Raji (cell line): Measurements from ENCODE around the gene PLCL2.

Experiments
- POLR2A ChIP-seq: IDR thresholded peaks from 2 replicates; pipeline ENCODE4 v1.6.1; 2011; ENCODE audit warnings: low read depth, low read length, control low read depth; ENCODE audit not compliant: insufficient read depth

Gene PLCL2

DNA sequence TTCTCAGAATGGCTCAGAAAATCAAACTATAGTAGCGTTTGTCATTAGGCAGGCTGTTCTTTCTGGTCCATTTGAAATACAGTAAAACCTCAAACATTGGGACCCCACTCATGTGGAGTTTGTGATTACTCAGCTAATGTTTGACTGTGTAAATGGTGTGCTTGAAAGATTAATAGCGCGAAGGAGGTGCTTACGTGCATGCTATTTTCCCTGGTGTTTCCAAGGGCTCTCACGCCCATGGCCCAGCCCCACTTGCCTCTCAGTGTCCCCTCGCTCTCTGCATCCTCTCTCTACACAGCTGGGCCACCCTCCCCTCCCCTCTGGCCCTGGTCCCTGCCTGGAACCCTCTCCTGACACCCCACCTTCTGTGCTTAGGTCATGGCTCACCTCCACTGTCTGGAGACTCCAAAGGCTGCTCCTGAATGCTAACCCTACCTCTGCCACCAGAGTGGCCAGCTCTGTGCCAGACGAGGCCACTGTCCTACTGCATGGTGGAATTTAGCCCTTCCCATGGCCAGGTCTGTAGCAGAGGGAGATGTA lies 194.2 kb downstream of the PLCL2 start:
- no peak for TF ChIP-seq POLR2A

DNA sequence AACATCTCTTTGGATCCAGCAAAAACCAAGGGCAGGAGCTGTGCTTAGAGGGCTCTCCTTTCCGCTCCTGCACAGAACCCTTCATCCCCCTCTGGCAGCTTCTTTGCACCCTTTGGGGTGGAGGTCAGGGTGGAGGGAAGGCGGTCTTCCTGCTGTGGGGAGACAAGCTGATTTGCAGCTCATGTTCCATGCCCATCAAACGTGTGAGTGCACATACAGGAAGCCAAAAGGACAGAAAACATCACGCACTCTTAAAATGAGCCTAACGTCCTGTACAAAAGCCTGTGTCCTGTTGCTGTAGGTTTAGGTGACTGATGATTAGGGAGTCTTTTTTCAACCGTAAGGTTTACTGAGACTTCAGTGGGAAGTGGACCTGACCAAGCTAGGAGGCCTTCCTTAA lies 195.2 kb downstream of the PLCL2 start:
- TF ChIP-seq POLR2A, result no peak

DNA sequence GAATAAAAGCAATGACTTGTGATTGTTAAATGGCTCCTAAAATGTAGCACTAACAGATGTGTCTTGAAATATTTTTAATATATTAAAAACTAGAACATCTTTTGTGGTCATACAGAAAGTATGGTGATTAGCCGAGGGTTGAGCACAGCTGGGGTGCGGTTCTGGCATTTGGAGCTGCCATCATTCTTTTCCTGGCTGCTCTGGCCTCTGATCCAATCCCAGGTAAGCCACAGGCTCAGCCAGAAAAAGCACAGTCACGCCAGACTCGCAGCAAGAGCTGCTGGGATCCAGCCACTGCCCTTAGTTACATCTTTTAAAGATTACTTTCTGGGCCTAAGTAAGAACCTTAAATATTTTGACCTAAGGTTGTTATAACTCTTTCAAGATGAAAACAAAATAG lies 196.8 kb downstream of the PLCL2 start:
- TF ChIP-seq POLR2A, result no peak

DNA sequence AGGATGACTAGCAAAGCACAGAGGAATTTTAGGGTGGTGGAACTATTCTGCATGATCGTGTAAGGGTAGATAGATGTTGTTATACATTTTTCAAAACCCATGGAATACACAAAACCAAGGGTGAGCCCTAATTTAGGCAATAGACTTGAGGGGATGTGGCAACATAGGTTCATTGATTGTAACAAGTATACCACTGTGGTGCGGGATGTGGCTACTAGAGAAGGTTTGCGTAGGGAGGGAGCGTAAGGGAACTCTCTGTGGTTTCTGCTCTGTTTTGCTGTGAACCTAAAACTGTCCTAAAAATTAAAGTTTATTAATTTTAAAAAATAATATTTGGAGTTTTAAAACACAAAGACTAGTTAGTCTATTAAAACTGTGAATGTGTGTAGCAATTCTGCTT lies 202.8 kb downstream of the PLCL2 start:
- no peak for TF ChIP-seq POLR2A

DNA sequence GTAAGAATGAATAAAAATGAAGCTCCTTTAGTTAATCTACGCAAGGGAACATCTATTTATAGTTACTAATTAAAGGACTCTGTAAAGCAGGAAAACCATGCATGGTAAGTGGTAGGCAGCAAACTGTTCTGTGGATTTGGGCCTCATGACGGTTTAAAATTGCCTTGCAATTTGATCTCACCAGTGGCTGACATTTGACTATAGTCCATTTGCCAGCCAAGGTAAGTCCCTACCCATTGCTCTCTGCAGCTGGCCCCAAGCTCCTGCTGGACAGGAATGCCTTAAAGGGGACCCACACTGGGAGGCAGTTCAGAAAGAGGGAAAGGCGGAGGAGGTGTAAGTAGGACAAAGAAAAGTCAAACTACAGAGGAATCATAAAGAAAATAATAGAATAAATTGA lies 203.3 kb downstream of the PLCL2 start:
- TF ChIP-seq POLR2A, result no peak

DNA sequence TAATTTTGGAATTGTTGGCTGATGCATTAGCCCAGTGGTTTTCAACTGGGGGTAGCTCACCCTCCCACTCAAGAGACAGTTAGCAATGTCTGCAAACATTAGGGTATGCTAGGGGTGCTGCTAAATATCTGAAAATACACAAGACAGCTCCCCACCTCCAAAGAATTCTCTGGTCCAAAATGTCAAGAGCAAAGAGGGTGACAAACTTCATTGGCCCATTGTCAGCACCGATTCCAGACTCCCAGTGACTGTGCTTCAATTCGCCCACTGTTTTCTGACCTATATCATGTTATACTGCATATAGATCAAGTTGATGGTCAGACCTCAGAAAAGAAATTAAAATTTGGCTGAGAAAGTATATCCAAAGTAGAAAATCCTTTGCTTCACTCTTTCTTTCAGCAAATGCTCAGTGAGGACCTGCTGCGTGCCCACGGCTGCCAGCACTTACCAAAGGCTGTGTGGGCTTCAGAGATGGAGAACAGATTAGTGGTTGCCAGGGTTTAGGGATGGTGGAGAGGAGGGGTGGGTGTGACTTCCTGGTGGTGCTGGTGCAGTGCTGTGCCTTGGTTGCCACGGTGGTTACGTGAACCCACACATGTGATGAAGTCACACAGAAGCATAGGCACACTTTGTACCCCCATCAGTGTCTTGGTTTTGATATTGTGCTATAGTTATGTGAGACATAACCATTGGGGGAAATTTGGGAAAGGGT lies 204.0 kb downstream of the PLCL2 start:
- TF ChIP-seq POLR2A, result no peak

DNA sequence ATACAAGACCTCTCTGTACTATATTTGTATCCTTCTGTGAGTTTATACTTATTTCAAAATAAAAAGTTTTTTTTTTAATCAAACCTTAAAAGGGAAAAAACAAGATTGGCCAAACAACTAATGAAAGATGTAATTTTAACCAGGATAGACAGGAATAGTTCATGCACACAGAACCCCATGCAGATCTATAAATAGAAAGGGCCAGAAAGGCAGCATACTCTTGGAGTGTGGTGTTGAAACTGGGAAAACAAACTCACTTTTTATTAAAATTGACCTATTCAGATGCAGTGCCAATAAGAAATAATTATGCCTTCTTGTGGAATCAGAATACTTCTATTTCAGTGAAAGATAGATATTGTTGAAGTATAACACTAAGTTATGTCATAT lies 204.6 kb downstream of the PLCL2 start:
- no peak for TF ChIP-seq POLR2A

DNA sequence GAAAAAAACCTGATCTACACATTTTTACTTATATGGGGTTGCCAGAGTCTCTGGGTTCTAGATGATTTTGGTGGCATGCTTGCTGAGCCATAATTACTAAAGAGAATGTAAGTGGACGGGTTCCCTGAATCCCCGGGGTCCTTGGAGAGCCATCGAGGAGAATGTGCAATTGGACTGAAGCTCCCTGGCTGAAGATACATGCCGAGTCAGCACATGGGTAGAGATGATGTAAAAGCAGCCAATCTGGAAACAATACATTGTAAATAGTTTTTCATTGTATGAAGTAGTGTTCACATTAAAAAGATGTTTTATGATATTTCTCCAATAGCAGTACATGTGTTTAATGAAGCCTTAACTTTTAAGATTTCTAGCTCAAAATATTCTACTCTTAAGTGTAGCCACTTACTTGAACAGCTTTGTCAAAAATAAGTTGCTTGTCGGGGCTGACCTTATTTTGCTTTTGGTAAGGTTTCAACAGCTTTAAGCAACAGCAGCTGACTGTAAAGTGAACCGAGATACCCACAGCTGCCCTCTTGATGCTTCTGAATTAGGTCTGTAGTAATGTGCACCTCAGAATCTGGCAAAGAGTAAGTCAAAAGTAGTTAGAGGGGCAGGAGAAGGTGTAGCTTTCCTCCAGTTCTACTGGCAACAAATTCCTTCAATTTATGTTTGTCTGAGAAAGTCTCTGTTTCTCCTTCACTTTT lies 205.7 kb downstream of the PLCL2 start:
- TF ChIP-seq POLR2A, result no peak

DNA sequence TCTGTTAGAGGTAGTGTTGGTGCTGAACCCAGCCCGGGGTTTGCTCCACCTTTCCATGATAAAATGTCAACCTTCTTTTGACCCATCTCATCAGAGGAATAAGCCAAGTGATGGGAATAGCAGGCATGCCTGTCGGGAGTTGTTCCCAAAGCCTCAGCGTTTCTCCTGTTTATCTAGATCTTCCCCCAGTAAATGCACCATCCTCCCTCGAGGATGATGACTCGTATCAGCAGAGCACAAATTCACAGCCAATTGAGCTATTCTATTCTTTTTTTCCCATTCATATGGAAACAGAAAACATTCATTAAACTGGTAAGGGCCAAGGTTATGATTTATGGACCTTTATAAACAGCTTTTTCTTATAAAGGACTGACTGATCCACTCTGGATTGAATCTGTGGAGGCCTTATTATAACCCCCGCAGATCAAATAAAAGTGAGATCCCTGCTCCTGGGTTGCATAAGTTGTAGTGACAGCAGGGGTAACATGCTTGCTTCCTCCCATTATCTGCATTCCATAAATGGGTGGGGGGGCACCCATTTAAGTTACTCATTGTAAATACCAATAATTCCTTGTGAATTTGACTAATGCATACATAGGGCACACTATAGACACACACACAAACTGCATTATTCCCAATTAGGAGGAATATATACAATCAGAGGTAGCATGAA lies 207.3 kb downstream of the PLCL2 start:
- no peak for TF ChIP-seq POLR2A

DNA sequence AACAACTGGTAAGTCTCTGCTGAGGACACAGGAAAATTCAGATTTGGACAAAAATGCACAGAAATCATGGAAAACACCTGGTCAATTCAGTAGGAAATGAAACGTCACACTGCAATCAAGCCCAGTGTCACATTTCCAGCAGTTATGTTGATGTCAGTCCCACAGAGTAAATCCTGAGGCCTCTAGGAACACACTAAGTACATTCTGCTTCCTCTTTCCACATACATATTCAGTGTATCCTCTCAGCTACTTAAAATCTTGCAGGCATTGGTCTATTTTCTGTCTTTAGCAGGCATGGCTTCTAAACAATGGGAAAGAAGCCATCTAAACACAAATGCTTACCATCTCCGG lies 207.8 kb downstream of the PLCL2 start:
- TF ChIP-seq POLR2A, result no peak

DNA sequence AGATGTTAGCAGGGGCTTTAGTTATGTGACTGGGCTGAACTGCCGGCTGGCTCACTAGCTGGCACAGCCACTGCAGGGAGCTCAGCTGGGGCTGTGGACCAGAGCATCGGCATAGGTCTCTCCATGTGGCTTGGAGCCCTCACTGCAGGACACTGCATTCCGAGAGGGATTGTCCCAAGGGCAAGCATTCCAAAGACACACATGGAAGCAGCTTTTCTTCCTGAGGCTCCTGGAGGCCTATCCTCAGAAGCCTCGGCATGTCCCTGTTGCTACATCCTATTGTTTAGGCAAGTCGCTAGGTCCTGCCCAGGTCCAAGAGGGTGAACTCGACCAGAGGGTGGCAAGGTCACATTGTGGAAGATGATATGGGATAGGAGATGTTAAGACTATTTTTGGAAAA lies 209.8 kb downstream of the PLCL2 start:
- TF ChIP-seq POLR2A, result no peak

DNA sequence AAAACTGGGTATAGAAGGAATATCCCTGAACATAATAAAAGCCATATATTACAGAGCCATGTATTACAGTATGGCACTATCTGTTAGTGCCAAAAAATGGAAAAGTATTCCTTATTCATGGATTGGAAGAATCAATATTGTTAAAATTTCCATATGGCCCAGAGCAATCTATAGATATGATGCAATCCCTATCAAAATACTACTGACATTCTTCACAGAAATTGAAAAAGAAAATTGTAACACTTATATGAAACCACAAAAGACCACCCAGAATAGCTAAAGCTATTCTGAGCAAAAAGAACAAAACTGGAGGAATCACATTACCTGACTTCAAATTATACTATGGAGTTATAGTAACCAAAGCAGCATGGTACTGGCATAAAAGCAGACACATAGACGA lies 218.8 kb downstream of the PLCL2 start:
- TF ChIP-seq POLR2A, result no peak

DNA sequence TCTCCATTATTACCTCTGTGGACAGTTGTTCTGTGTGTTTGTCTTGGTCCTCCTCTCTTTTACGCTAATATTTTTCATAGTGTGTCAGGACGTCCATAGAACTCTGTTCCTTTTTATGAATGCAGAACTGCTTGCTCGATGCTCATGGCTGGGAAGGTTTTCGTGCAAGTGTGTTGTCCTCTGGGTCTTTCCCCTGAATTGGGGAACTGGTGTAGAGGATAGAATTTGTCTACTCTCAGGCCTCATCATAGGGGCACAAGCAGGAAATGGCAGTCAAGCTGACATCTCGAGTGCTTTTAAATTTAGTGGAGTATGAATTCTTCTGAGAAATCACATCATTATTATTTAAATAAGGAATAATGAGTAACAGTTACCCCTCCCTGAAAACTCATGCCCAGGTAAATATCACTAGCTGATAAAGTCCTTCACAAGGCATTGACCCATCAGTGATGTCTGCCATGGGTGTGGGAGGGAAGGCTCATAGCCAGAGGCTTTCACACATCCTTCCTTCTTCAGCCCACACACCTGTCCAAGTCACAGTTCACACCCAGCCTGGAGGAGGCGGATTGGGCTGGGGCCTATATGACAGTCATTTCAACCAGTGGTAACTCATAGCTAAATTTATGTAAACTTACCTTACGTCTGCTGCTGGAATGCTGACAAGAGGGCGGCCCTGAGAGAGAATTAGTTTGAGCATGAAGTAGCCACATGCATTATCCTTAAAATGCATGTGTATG lies 226.1 kb downstream of the PLCL2 start:
- TF ChIP-seq POLR2A, result no peak

DNA sequence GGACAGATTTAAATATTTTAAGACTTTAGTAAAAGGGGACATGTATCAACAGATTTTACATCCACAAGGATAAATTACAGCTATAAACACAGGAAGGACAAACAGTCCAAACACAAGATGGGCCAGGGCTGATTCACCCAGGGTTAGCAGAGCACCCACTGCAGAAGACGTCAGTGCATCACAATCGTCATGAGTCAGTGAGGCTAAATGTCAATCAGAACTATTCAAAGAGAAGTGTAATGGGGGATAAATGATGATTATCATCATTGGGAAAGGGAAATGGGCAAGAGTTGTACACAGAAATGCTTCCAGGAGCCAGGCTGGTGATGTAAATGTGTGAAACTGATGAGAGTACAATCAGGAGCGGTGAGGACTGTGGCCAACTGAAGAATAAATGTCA lies 226.8 kb downstream of the PLCL2 start:
- TF ChIP-seq POLR2A, result no peak

DNA sequence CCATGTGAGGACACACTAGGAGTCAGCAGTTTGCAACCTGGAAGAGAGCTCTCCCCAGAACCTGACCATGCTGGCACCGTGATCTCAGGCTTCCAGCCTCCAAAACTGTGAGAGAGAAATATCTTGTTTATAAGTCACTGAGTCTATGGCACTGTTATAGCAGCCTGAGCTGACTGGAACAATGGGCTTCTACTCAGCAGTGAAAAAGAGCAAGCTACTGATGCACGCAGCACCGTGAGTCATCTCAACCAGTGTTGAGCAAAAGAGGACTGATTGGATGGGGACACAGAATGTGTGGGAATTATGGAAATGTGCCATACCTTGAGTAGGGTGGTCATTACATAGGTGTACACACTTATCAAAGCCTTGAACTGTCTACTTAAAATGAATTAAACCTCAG lies 230.4 kb downstream of the PLCL2 start:
- TF ChIP-seq POLR2A, result no peak
